NCI-H526 (cell line): ENCODE results near the gene KRTAP4-4.
"Not testable (repeated sequence)": the region's sequence is repeated elsewhere in the genome, so short reads cannot be mapped to it uniquely, and the experiment has no call there.

Source experiments
- DNase-seq, 2 experiments: peaks; one replicate each; lab custom pipeline; 2025; lab: John Stamatoyannopoulos, UW

KRTAP4-4 gene

DNA sequence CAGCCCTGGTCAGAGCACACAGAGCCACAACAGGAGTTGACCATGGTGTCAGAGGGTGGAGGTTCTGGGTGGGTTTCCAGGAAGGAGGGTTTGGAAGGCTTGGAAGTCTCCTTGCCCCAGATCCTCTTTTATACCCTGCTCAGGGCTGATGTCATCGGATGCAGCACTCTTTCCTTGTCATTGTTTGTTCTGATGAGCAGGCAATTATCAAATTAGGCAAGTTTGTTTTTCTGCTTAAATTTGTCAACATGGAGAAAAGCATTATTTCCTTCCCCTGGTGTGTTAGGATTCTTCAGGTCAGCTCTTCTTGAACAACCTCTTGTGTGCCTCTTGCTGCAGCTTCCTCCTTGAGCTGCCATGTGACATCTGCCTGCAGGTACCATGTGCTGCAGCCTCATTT lies at the start of gene KRTAP4-4:
TSS of gene KRTAP4-4 (minus strand) at position 101 of the 400 bp plus-strand sequence. CDS start at position 44, 57 bp downstream.
- no peak for DNase-seq

DNA sequence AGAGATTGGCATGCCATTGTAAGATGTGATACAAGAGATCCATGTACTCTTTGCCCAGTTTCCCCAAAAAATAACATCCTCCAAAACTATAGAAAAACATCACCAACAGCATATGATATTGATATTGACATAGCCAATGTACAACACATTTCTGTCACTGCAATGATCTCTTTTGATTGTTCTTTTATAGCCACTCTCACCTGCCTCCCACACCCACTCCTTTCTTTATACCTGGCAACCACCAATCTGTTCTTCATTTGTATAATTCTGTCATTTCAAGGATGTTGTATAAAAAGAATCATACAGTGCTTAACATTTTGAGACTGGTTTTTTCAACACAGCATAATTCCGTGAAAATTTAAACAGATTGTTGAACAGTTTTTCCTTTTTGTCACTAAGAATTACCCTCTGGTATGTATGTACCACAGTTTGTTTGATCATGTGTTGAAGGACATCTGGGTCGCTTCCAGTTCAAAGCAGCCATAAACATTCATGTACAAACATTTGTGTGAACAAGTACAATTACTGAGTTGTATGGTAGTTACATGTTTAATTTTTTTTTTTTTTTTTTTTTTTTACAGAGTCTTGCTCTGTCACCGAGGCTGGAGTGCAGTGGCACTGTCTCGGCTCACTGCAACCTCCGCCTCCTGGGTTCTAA lies 39.0 kb upstream of the KRTAP4-4 start:
- no peak for DNase-seq

DNA sequence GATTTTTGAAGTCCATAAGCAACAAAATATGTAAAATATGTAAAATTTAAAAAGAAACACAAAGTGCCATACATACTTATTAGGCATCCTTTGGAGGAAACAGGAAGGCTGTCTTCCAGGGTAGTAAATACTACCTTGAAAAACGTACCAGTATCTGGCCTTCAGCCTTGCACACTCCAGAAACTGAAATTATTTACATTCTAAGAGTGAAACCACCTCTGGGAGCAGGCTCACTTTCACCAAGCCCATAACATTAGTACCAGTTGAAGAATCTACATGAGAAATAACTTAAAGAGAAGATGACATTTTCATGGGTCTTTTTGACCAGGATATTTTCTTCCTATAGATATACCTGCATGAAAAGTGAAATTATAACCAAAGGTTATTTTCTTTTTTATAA lies 35.5 kb upstream of the KRTAP4-4 start:
- no peak for DNase-seq

DNA sequence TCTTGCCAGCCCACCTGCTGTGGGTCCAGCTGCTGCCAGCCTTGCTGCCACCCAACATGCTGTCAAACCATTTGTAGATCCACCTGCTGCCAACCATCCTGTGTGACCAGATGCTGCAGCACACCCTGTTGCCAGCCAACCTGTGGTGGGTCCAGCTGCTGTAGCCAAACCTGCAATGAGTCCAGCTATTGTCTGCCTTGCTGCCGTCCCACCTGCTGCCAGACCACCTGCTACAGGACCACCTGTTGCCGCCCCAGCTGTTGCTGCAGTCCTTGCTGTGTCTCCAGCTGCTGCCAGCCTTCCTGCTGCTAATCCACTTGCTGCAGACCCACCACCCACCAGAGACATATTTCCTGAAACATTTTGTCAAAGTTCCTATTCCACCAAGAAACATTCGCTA lies 29.8 kb upstream of the KRTAP4-4 start:
- DNase-seq: no peak

DNA sequence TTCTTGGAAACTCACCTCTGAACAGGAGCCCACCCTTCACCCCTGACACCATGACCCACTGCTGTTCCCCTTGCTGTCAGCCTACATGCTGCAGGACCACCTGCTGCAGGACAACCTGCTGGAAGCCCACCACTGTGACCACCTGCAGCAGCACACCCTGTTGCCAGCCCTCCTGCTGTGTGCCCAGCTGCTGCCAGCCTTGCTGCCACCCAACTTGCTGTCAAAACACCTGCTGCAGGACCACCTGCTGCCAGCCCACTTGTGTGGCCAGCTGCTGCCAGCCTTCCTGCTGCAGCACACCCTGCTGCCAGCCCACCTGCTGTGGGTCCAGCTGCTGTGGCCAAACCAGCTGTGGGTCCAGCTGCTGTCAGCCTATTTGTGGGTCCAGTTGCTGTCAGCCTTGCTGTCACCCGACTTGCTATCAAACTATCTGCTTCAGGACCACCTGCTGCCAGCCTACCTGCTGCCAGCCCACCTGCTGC lies 29.3 kb upstream of the KRTAP4-4 start, which contains the start of gene KRTAP9-1:
TSS of gene KRTAP9-1 (plus strand) at position 51 of the 482 bp plus-strand sequence. CDS start at position 51, 0 bp downstream.
- not testable (repeated sequence) for DNase-seq

DNA sequence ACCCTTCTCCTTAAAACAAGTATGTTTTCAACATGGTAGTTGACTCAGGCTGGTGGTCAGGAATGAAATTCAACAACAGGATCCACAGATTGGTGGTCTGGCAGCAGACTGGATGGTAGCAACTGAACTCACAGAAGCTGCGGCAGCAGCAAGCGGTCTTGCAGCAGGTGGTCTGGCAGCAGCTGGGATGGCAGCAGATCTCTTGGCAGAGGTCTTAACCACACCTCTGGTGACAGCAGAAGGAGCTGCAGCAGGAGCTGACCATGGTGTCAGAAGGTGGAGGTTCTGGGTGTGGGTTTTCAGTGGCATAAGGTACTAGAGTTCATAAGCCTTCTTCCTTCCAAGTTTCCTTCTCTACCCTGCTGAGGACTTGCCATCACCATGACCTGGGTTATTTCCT lies 26.3 kb upstream of the KRTAP4-4 start:
- DNase-seq: no peak

DNA sequence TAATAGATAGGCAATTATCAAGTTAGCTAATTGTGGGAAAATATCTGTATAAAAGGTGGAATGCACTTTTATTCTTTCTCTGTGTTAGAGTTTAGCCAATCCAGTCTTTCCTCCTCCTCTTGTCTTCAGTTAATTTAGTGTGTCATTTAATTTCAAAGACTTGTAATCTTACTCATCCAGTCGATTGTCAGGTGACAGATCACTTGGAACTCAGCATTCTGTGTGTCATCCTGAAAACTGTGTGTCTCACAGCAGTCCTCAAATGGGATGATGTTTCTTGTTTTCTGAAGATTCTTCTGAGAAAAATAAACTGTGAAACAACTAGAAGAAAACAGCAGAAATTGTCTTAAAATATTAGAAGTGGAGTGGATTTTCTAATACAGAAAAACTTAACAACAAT lies 24.5 kb upstream of the KRTAP4-4 start:
- no peak for DNase-seq

DNA sequence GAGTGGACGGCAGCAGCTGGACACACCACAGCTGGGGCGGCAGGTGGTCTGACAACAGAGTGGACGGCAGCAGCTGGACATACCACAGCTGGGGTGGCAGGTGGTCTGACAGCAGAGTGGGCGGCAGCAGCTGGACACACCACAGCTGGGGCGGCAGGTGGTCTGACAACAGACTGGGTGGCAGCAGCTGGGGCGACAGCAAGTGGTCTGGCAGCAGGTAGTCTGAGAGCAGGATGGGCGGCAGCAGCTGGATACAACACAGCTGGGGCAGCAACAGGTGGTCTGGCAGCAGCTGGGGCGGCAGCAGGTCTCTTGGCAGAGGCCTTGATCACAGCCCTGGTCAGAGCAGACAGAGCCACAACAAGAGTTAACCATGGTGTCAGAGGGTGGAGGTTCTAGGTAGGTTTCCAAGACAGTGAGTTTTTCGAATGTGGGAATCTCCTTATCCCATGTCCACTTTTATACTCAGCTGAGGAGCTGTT lies 24.0 kb upstream of the KRTAP4-4 start, which contains the start of gene KRTAP4-1:
TSS of gene KRTAP4-1 (minus strand) at position 432 of the 482 bp plus-strand sequence. CDS start at position 375, 57 bp downstream.
- DNase-seq: no peak

DNA sequence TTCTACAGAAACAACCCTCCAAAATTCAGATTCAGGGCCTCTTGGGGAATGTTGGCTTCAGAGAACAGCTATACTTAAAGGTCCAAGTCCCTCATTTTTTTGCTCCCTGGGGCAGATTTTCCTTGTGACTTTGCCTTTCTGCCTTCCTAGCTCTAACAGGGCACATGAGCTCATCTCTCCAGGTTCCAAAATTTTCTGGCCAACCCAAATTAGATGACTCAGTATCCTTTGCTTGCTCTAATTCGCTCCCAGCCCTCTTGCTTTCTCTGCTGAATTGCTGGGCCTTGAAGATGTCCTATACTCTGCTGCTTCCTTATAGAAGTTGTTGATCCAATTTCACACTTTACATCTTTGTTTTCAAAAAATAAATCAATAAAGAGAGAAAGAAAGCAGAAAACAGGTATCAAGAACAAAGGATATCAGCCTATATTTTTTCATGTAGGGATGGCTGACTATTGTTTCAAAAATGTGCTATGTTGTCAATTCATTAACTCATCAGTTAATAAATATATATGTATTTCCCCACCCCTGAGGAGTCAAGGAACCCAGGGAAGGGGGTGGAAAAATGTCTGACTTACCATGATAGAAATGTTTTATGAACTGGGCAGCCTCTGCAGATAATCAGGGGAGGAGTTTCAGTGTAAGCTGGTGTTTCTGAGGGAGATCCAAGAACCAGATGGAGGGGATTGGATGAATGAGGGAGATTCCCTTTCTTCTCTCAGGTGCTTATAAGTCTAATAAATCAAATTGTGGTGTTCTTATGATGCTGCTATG lies 18.5 kb upstream of the KRTAP4-4 start:
- DNase-seq: no peak

DNA sequence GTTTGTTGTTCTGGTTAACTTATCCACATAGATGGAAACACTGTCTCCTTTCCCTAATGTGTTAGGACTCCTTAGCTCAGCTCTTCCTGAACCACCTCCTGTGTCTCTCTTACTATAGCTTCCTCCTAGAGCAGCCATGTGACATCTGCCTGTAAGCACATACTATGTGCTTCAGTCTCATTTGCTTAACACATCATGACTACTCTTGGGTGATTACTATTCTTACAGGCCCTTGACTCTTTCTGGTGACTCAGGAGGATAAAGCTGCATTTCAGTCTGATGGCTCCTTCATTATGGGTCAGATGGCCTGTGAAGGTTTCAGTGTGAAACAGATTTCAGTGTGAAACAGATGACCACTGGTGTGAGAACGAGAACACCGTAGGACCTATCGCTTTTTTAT lies 17.8 kb upstream of the KRTAP4-4 start:
- no peak for DNase-seq

DNA sequence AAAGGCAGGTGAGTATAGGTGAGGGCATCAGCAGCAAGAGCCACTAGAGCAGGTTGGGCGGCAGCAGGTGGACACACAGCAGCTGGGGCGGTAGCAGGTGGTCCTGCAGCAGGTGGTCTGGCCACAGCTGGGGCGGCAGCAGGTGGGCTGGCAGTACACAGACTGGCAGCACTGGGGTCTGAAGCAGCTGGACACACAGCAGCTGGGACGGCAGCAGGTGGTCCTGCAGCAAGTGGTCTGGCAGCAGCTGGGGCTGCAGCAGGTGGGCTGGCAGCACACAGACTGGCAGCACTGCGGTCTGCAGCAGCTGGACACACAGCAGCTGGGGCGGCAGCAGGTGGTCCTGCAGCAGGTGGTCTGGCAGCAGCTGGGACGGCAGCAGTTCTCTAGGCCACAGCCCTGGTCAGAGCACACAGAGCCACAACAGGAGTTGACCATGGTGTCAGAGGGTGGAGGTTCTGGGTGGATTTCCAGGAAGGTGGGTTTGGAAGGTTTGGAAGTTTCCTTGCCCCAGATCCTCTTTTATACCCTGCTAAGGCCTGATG lies 17.3 kb upstream of the KRTAP4-4 start, which contains the start of gene KRTAP4-2:
TSS of gene KRTAP4-2 (minus strand) at position 495 of the 545 bp plus-strand sequence. CDS start at position 438, 57 bp downstream.
- DNase-seq: no peak

DNA sequence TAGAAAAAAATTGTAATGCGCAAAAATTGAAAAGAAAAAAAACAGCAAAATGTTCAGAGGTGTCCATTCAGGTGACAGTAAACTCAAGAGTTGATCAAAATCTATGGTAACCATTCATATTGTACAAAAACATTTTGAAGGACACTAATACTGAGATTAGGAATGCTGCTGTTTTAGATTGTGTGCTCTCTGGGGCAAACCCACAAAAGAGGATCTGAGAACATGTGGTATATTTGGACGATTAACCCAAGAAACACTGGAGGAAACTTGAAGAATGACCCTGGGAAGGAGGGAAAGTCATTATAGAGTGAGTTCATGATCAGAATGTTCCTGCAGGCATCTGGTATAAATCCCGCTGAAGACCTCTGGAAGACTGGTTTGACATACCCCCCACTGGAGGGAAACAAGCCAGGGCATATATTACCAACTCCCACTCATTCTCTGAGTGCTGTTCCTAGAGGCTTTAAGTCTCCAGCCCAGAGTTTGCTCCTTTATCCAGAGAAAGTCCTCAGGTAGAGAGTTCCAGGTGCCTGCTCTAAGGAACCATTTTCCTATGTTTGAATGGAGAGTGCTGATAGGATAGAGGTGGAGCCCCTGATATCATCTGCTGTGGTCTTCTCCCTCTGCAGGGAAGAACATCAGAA lies 16.3 kb upstream of the KRTAP4-4 start:
- no peak for DNase-seq

DNA sequence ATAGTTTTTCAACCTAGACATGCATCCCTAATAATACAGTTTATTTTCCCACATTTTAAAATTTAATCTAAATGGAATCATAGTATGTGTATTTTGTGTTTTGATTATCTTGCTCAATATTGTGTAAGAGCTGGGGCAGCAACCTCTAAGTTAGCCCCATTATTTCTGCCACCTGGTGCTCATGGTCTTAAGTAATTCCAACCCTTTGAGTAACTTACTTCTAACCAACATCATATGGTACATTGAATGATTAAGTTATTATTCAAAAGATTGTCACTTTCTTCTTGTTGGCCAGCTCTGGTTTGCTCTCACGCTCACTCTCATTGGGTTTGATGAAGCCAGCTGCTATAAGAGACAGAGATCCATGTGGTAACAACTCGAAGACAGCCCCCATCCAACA lies 11.3 kb upstream of the KRTAP4-4 start:
- no peak for DNase-seq

DNA sequence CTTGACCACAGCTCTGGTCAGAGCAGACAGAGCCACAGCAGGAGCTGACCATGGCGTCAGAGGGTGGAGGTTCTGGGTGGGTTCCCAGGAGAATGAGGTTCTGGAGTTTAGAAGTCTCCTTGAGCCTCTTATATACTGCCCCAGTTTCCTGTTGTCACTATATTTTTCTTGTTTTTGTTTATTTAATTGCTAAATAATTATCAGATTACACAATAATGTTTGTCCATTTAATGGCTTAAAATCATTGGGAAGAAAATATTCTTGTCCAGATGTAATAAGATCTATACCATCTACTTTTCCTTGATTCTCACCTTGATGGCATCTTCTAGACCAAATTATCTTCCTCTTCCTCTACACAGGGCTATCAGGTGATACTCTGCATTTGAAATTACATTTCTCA lies 7.6 kb upstream of the KRTAP4-4 start, which contains the start of gene KRTAP4-3:
TSS of gene KRTAP4-3 (minus strand) at position 101 of the 400 bp plus-strand sequence. CDS start at position 52, 49 bp downstream.
- no peak for DNase-seq

DNA sequence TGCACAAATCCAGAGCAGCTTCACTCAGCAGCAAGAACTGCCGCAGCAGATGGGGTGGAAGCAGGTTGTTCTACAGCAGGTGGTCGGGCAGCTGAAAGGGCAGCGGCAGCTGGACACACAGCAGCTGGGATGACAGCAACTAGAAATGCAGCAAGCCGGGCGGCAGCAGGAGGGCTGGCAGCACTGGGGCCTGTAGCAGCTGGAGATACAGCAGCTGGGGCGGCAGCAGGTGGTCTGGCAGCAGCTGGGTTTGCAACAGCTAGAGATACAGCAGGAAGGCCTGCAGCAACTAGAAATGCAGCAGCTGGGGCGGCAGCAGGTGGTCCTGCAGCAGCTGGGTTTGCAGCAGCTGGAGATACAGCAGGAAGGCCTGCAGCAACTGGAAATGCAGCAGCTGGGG lies 7.0 kb upstream of the KRTAP4-4 start:
- DNase-seq: no peak

DNA sequence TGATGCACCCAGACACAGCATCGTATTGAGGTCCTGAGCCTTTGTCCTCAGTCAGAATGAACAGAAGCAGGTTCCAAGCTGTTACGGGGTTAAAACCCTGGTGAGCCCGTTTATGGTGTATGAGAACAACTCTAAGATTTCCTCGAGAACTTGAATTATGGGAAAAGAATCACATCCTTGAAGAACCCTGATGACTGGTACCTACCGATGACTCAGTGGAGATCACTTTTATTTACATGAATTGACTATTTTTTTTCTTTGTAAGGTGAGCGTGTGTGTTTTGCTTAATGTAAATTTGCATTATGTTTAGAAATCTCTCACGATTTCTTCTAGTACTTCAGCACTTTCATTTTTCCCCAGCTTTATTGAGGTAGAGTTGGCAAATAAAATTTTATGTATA lies 3.3 kb upstream of the KRTAP4-4 start:
- no peak for DNase-seq

DNA sequence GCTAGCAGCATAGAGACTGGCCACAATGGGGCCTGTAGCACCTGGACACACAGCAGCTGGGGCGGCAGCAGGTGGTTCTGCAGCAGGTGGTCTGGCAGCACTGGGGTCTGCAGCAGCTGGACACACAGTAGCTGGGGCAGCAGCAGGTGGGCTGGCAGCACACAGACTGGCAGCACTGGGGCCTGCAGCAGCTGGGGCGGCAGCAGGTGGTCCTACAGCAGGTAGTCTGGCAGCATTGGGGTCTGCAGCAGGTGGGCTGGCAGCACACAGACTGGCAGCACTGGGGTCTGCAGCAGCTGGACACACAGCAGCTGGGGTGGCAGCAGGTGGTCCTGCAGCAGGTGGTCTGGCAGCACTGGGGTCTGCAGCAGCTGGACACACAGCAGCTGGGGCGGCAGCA lies 358 bp downstream of the KRTAP4-4 start:
- not testable (repeated sequence) for DNase-seq

DNA sequence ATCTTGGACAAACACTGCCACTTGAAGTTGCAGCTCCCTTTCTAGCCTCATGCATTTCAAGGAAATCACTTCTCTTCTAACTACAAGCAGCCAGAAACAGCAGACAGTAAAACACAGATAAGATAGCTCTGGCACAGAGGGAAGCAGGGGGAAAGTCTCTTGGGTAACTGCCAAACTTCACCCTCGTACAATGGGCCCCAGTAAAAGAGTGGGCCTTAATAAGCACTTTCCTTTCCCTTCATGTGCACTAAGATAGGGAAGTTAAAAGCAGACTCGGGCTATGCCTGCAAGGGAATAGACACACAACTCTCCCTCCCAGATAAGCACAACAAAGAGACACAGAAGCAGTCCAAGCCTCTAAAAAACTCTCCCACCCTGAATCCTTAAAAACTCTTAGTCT lies 6.7 kb downstream of the KRTAP4-4 start:
- DNase-seq: peak in 1 of 2 experiments; percentile 30

DNA sequence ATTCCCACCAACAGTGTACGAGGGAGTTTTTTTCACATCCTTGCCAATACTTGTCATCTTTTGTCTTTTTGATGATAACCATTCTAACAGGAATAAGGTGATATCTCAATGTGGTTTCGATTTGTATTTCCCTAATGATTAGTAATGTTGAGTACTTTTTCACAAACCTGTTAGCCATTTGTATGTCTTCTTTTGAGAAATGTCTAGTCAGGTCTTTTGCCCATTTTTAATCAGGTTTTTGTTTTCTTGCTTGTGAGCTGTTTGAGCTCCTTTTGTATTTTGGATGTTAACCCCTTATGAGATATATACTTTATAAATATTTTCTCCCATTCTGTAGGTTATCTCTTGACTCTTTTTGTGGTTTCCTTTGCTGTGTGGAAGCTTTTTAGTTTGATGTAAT lies 9.0 kb downstream of the KRTAP4-4 start:
- no peak for DNase-seq

DNA sequence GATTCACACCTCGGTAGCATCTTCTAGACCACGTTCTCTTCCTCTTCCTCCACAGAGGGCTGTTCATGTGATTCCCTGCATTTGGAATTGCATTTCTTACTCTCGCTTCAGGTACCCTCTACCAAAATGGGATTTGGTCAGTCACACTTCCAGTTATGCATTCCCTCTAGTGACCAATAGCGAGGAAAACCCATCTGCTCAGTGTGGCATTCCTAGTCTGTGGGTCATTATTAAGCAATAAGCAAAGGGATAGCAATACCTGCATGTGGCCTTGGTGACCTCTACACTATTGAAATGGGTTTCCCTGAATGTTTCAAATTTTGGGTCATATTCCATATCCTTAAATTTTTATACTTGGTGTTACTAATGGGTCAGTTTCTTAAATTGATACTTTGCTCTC lies 10.5 kb downstream of the KRTAP4-4 start:
- DNase-seq: no peak

DNA sequence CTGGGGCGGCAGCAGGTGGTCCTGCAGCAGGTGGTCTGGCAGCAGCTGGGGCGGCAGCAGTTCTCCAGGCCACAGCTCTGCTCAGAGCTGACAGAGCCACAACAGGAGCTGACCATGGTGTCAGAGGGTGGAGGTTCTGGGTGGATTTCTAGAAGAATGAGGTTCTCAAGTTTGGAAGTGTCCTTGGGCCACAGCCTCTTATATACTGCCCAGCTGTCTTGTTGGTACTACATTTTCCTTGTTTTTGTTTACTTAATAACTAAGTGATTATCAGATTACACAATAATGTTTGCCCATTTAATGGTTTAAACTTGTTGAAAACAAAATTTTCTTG lies 10.9 kb downstream of the KRTAP4-4 start, which contains the start of gene KRTAP4-5:
TSS of gene KRTAP4-5 (minus strand) at position 174 of the 334 bp plus-strand sequence. CDS start at position 116, 58 bp downstream.
- no peak for DNase-seq
